GM12872 (cell line): Measurements from ENCODE around the gene TMEM121.

Experiments
- CTCF ChIP-seq: IDR thresholded peaks from 3 replicates; pipeline ENCODE4 v1.5.1; 2011; ENCODE audit warnings: low read depth, mild to moderate bottlenecking, low read length, moderate library complexity; ENCODE audit not compliant: insufficient read depth

The TMEM121 gene

DNA sequence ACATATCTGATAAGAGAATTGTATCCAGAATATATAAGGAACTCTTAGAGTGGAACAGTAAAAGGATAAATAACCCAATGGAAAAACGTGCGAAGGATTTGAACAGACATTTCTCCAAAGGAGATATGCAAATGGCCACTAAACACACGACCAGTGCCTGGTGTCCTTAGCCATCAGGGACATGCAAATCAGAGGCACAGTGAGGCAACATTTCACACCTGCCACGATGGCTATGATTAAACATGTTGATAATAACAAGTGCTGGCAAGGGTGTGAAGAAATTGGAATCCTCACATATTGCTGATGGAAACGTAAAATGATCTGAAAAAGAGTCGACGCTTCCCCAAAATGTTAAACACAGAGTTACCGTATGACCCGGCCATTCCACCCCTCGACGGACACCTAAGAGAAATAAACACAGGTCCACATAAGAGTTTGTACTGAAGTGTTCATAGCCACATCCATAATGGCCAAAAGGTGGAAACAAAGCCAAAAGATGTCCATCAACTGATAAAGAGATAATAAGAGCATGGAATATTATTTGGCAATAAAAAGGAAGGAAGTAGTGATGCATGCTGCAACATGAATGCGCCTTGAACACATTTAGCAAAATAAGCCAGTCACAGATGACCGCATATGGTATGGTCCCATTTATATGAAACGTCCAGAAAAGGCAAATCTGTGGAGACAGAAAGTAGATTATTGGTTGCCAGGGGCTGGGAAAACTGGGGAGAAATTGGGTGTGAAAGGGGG, 6.3 kb upstream of the TMEM121 start:
- TF ChIP-seq CTCF = no peak

GRCh38 chr14:105525326-105525725, 1.1 kb upstream of the TMEM121 start:
- TF ChIP-seq CTCF = no peak

GRCh38 chr14:105526776-105527380, 495 bp downstream of the TMEM121 start:
- TF ChIP-seq CTCF = no peak

DNA sequence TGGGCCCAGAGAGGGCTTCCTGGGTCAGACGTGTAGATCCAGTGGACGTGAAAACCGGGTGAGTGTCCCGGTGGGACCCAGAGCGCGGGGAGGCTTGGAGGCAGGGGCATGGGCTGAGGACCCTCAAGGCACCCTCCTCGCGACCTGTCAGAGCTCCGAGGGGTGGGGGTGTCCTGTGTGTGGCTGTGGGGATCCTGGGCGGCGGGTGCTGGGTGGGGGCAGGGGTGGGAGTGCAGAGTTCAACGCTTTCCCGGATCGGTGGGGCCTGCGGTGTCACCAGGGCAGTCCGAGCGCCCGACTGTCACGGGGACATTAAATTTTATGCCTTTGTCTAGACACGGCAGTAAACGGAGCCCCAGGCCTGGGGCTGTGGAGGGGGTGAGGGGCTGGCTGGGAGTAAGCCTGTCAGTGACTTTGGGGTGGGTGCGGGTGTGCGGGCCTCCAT, 1.0 kb downstream of the TMEM121 start:
- TF ChIP-seq CTCF = no peak

DNA sequence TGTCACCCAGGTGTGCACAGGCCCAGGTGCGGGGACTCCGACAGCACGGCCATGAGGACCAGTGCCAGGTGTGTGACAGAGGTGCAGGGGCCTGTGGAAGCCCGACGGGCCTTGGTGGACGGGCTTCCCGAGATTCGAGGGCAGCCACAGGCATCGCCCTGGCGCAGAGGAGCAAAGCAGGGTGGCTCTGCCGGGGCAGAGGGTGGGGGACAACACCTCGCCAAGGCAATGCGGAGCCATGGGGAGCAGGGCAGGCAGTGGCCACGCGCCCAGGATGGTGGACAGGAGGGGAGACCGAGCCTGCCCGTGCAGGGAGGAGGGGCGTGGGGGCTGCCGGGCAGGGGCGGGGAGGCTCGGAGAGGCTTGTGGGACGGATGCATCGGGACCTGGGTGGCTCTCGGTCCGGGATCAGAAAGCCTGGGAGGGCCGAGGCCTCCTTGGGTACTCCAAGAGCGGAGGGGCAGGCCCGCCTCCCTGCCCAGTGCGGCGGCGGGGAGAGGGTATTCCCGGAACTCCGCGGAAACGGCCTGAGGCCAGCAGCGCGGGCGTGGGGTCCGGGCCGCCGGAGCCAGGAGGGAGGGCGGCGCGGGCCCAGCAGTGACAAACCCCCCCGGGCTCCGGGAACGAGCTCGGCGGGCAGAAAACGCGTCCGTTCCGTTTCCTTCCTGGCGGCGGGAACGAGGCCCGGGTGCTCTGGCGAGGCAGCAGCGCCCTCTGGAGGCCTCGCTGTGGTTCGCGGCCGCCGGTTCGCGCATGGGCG, 1.6 kb downstream of the TMEM121 start:
- TF ChIP-seq CTCF = peak; percentile 85

GRCh38 chr14:105528586-105529318, 2.4 kb downstream of the TMEM121 start:
- no peak for TF ChIP-seq CTCF

GRCh38 chr14:105529319-105529568, 2.9 kb downstream of the TMEM121 start:
- no peak for TF ChIP-seq CTCF
